Loucy (cell line): ENCODE data around the gene RBFOX2.

Experiments used
- EZH2phosphoT487 ChIP-seq: fragments of 200-600 bp; IDR thresholded peaks from 2 replicates; pipeline ENCODE4 v1.6.1; 2018; ENCODE audit warnings: antibody characterized with exemption, mild to moderate bottlenecking, moderate library complexity, borderline replicate concordance
- TF ChIP-seq, protein P1 (sequence below): fragments of 200-600 bp; sonication (generic); conservative IDR thresholded peaks from 2 replicates; pipeline ENCODE4 v1.5.1; 2014; ENCODE audit warnings: mild to moderate bottlenecking, antibody characterized with exemption, low read length

DNA sequence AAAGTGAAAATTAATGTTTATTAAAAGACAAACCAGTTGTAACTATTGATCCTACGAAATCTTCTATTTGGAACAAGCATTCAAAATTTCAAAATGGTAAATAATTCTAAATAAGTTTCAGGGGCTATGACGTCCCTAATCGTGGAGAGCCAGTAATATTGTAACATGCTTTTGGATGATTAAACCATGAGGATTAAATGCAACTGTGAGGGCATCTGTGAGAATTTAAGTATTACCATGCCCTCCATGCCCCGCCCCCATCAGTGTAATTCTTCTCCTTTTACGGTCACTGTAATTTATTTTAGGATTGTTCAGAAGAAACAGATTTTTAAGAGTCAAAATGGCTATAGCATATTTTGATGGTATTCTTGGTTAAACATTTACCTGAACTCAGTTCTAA is 177.8 kb downstream of the RBFOX2 start:
- TF ChIP-seq, protein P1, sequence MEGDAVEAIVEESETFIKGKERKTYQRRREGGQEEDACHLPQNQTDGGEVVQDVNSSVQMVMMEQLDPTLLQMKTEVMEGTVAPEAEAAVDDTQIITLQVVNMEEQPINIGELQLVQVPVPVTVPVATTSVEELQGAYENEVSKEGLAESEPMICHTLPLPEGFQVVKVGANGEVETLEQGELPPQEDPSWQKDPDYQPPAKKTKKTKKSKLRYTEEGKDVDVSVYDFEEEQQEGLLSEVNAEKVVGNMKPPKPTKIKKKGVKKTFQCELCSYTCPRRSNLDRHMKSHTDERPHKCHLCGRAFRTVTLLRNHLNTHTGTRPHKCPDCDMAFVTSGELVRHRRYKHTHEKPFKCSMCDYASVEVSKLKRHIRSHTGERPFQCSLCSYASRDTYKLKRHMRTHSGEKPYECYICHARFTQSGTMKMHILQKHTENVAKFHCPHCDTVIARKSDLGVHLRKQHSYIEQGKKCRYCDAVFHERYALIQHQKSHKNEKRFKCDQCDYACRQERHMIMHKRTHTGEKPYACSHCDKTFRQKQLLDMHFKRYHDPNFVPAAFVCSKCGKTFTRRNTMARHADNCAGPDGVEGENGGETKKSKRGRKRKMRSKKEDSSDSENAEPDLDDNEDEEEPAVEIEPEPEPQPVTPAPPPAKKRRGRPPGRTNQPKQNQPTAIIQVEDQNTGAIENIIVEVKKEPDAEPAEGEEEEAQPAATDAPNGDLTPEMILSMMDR = no peak
- no peak for TF ChIP-seq EZH2phosphoT487
